SK-N-SH (cell line): Measurements from ENCODE around the gene CALN1. TPM values are rescaled to one million over a fixed set of nuclear protein-coding genes. Genes with fewer than 3 reads are reported as not detected.

Source experiments
- CTCF ChIA-PET: fragments of 300-600, 350-600 bp; formaldehyde crosslinking; extraction: SDS; loops from one replicate; lab custom pipeline; 2021; lab: Yijun Ruan, JAX
- POLR2A ChIA-PET: fragments of 350-600 bp; sonication (Branson Sonifier 250); formaldehyde crosslinking; extraction: SDS; loops from one replicate; lab custom pipeline; 2020; ENCODE audit warnings: antibody characterized with exemption, inconsistent platforms; lab: Yijun Ruan, JAX
- DNase-seq: peaks from one replicate; pipeline ENCODE4 v3.0.0; 2012
- H2AFZ ChIP-seq: fragments of 200-600 bp; sonication (generic); 2 replicates; pipeline ENCODE4 v1.8.1; 2016; ENCODE audit warnings: antibody characterized with exemption, mild to moderate bottlenecking, low read depth
- H3F3A ChIP-seq: fragments of 200-600 bp; sonication (generic); replicated peaks from 2 replicates; pipeline ENCODE3; 2016; ENCODE audit warnings: antibody characterized with exemption, mild to moderate bottlenecking; ENCODE audit not compliant: insufficient read depth
- H3K27ac ChIP-seq, 2 experiments: fragments of 200-500 bp in 1 of 2; fragments of 200-600 bp in 1 of 2; sonication (Bioruptor generic) in 1 of 2; sonication (generic), shearing (Covaris generic) in 1 of 2; 2 replicates each; pipeline versions ENCODE4 v1.5.1 to v1.6.1; 2014 to 2016; ENCODE audit warnings: low read depth in 2 of 2, inconsistent platforms in 1 of 2, low read length in 1 of 2, mild to moderate bottlenecking in 1 of 2, mixed read lengths in 1 of 2
- H3K27me3 ChIP-seq: fragments of 200-600 bp; sonication (generic), shearing (Covaris generic); 2 replicates; pipeline ENCODE4 v1.6.1; 2016; ENCODE audit warnings: mixed run types; ENCODE audit not compliant: insufficient read depth
- H3K36me3 ChIP-seq, 2 experiments: fragments of 200-500 bp in 1 of 2; fragments of 200-600 bp in 1 of 2; sonication (Bioruptor generic) in 1 of 2; sonication (generic) in 1 of 2; replicated peaks in 1 of 2; 2 replicates each; pipeline versions ENCODE3 to v1.5.1; 2014 to 2016; ENCODE audit warnings: low read length in 1 of 2, mild to moderate bottlenecking in 1 of 2; ENCODE audit not compliant: insufficient read depth in 2 of 2, control insufficient read depth in 1 of 2
- H3K4me1 ChIP-seq, 2 experiments: fragments of 200-500 bp in 1 of 2; fragments of 200-600 bp in 1 of 2; sonication (Bioruptor generic) in 1 of 2; sonication (generic), shearing (Covaris generic) in 1 of 2; 2 replicates each; pipeline versions ENCODE4 v1.5.1 to v1.6.1; 2014 to 2016; ENCODE audit warnings: low read depth in 1 of 2, low read length in 1 of 2, mixed run types in 1 of 2; ENCODE audit not compliant: insufficient read depth in 2 of 2, control insufficient read depth in 1 of 2
- H3K4me2 ChIP-seq: fragments of 200-600 bp; sonication (generic), shearing (Covaris generic); 2 replicates; pipeline ENCODE4 v1.6.1; 2017; ENCODE audit warnings: mixed run types
- H3K4me3 ChIP-seq, 2 experiments: fragments of 200-500 bp in 1 of 2; fragments of 200-600 bp in 1 of 2; sonication (Bioruptor generic) in 1 of 2; sonication (generic), shearing (Covaris generic) in 1 of 2; 2 replicates each; pipeline versions ENCODE4 v1.5.1 to v1.8.1; 2014 to 2016; ENCODE audit warnings: low read depth in 2 of 2, inconsistent platforms in 1 of 2, low read length in 1 of 2, mild to moderate bottlenecking in 1 of 2, mixed read lengths in 1 of 2, moderate library complexity in 1 of 2
- H3K79me2 ChIP-seq: fragments of 200-600 bp; sonication (generic); 2 replicates; pipeline ENCODE4 v1.8.1; 2017; ENCODE audit warnings: mild to moderate bottlenecking; ENCODE audit not compliant: insufficient read depth
- H3K9ac ChIP-seq: fragments of 200-600 bp; sonication (generic); 2 replicates; pipeline ENCODE4 v1.6.1; 2017; ENCODE audit warnings: mixed run types
- H3K9me2 ChIP-seq: fragments of 200-600 bp; sonication (generic); 2 replicates; pipeline ENCODE4 v1.6.1; 2017; ENCODE audit warnings: mixed run types
- H3K9me3 ChIP-seq: fragments of 200-600 bp; sonication (generic); 2 replicates; pipeline ENCODE4 v1.6.1; 2017; ENCODE audit warnings: mixed run types, mild to moderate bottlenecking, moderate library complexity
- H4K20me1 ChIP-seq: fragments of 200-600 bp; sonication (generic); 2 replicates; pipeline ENCODE4 v1.6.1; 2017; ENCODE audit warnings: mild to moderate bottlenecking, mixed run types; ENCODE audit not compliant: insufficient read depth
- CHD2 ChIP-seq: fragments of 150-350 bp; IDR thresholded peaks from 2 replicates; pipeline ENCODE4 v1.6.1; 2018; ENCODE audit warnings: low read length; ENCODE audit not compliant: partially characterized antibody
- EP300 ChIP-seq, 2 experiments: IDR thresholded peaks; 2 replicates each; pipeline versions ENCODE4 v1.4.0 to v1.6.1; 2012; ENCODE audit warnings: borderline replicate concordance in 1 of 2, low read depth in 1 of 2, low read length in 1 of 2
- EZH2phosphoT487 ChIP-seq: fragments of 200-600 bp; sonication (generic); IDR thresholded peaks from 2 replicates; pipeline ENCODE4 v1.6.1; 2017; ENCODE audit warnings: low read depth, mixed run types, mild to moderate bottlenecking, antibody characterized with exemption, moderate library complexity, borderline replicate concordance
- FOSL2 ChIP-seq: IDR thresholded peaks from 2 replicates; pipeline ENCODE4 v1.4.0; 2012; ENCODE audit warnings: low read depth, mild to moderate bottlenecking, moderate library complexity, borderline replicate concordance
- FOXM1 ChIP-seq: IDR thresholded peaks from 2 replicates; pipeline ENCODE4 v1.4.0; 2012; ENCODE audit warnings: low read depth, mild to moderate bottlenecking
- GATA2 ChIP-seq: sonication (generic); formaldehyde crosslinking; IDR thresholded peaks from 2 replicates; pipeline ENCODE4 v1.5.0; 2020; ENCODE audit warnings: mild to moderate bottlenecking, missing genetic modification reagents
- MEF2A ChIP-seq: IDR thresholded peaks from 2 replicates; pipeline ENCODE4 v1.4.0; 2012; ENCODE audit warnings: low read depth, borderline replicate concordance
- NFIC ChIP-seq: IDR thresholded peaks from 2 replicates; pipeline ENCODE4 v1.4.0; 2012; ENCODE audit warnings: borderline replicate concordance
- RFX5 ChIP-seq: IDR thresholded peaks from 2 replicates; pipeline ENCODE4 v1.6.1; 2012; ENCODE audit warnings: mild to moderate bottlenecking, improper control_type of control experiment, low read length
- TAF1 ChIP-seq: IDR thresholded peaks from 2 replicates; pipeline ENCODE4 v1.6.1; 2012; ENCODE audit warnings: low read depth, mild to moderate bottlenecking, low read length, moderate library complexity, borderline replicate concordance
- TEAD4 ChIP-seq: IDR thresholded peaks from 2 replicates; pipeline ENCODE4 v1.4.0; 2012; ENCODE audit warnings: mild to moderate bottlenecking, borderline replicate concordance; ENCODE audit not compliant: insufficient read depth
- WGBS: methylation state at CpG from one replicate; pipeline ENCODE4 v1.1.6; 2017; ENCODE audit warnings: low lambda C conversion rate; 5-methylcytosine and 5-hydroxymethylcytosine counted together
- polyA plus RNA-seq, 3 experiments: library from polyadenylated mRNA; depleted of rRNA; stranded (reverse); fragments of >200 nt; gene quantifications; 2 replicates each; pipeline ENCODE4 v1.2.3, GENCODE V29; 2012
- TF ChIP-seq, protein P1 (sequence below): fragments of 200-600 bp; sonication (generic); IDR thresholded peaks from 2 replicates; pipeline ENCODE4 v1.6.1; 2017; ENCODE audit warnings: antibody characterized with exemption, mild to moderate bottlenecking, moderate library complexity
- TF ChIP-seq, protein P2 (sequence below): IDR thresholded peaks from 2 replicates; pipeline ENCODE4 v1.4.0; 2012; ENCODE audit warnings: low read depth
- TF ChIP-seq, protein P3 (sequence below): fragments of 150-350 bp; IDR thresholded peaks from 2 replicates; pipeline ENCODE4 v1.6.1; 2016; ENCODE audit warnings: mild to moderate bottlenecking, low read depth, low read length
- TF ChIP-seq, protein P4 (sequence below): fragments of 150-350 bp; IDR thresholded peaks from 2 replicates; pipeline ENCODE4 v1.6.1; 2017; ENCODE audit warnings: antibody characterized with exemption, low read length, low read depth, borderline replicate concordance

Gene CALN1
- polyA plus RNA-seq, 1 of the 3 experiments (the other 2 are of a cell fraction), result not detected

DNA sequence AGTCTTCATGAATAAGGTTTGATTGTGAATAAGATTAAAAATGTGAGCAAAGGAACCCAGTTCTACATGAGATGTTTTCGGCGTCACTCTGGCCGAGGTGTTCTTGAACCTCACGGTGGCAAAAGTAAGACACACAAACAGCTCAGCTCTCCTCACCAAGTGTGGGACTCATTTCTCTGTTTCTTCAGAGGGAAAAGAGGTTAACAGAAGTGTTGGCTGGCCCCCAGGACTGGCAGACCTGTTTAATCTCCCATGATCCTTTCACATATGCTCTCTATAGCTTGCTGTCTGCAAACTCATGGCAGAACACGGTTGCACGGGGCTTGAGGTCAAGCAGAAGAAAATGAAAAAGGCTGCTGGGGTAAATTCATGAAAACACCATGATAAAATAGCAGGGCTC lies 394.4 kb downstream of the CALN1 start (continued):
- TF ChIP-seq, protein P1, sequence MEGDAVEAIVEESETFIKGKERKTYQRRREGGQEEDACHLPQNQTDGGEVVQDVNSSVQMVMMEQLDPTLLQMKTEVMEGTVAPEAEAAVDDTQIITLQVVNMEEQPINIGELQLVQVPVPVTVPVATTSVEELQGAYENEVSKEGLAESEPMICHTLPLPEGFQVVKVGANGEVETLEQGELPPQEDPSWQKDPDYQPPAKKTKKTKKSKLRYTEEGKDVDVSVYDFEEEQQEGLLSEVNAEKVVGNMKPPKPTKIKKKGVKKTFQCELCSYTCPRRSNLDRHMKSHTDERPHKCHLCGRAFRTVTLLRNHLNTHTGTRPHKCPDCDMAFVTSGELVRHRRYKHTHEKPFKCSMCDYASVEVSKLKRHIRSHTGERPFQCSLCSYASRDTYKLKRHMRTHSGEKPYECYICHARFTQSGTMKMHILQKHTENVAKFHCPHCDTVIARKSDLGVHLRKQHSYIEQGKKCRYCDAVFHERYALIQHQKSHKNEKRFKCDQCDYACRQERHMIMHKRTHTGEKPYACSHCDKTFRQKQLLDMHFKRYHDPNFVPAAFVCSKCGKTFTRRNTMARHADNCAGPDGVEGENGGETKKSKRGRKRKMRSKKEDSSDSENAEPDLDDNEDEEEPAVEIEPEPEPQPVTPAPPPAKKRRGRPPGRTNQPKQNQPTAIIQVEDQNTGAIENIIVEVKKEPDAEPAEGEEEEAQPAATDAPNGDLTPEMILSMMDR, result no peak
- TF ChIP-seq, protein P2, sequence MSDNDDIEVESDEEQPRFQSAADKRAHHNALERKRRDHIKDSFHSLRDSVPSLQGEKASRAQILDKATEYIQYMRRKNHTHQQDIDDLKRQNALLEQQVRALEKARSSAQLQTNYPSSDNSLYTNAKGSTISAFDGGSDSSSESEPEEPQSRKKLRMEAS, result no peak
- TF ChIP-seq CHD2 (no peak), GATA2 (no peak), TEAD4 (no peak), EP300 (IDR thresholded peaks at IDR 0.05; ENCODE audit: borderline replicate concordance in 1 of 2, low read depth in 1 of 2, low read length in 1 of 2) (no peak)
- TF ChIP-seq, protein P3, sequence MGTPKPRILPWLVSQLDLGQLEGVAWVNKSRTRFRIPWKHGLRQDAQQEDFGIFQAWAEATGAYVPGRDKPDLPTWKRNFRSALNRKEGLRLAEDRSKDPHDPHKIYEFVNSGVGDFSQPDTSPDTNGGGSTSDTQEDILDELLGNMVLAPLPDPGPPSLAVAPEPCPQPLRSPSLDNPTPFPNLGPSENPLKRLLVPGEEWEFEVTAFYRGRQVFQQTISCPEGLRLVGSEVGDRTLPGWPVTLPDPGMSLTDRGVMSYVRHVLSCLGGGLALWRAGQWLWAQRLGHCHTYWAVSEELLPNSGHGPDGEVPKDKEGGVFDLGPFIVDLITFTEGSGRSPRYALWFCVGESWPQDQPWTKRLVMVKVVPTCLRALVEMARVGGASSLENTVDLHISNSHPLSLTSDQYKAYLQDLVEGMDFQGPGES, result no peak

DNA sequence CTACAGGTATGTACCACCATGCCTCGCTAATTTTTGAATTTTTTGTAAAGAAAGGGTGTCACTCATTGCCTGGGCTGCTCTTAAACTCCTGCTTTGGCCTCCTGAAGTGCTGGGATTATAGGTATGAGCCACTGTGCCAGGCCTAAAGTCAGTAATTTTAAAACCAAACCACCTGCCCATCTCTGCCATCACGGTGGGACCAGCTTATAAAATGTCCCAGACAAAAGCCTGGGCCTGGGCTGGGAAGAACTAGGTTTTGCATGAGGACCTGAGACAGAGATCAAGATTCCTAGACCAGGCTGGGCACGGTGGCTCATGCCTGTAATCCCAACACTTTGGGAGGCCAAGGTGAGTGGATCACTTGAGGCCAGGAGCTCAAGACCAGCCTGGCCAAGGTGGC lies 395.6 kb downstream of the CALN1 start:
- Histone ChIP-seq H3K4me1 (no peaks in the 10 kb centered on the region), H3K9me2 (no peaks in the 10 kb centered on the region), H3K27ac (no peak overlapping the region), H3K36me3 (no peaks in the 10 kb centered on the region), H3K9ac (no peak overlapping the region), H3K4me2 (no peak overlapping the region), H3F3A (no peaks in the 10 kb centered on the region), H4K20me1 (no peaks in the 10 kb centered on the region), H3K79me2 (no peaks in the 10 kb centered on the region), H3K27me3 (no peaks in the 10 kb centered on the region), H2AFZ (no peak overlapping the region)
- ChIA-PET CTCF (no interaction called here), POLR2A (interaction anchor here (0.6 kb wide), 1 partner anchor 627 kb away, joined by 5 read pairs; no protein-coding TSS in a partner anchor)
- 0% methylated on average over 3 of the region's 3 CpGs for WGBS
- TF ChIP-seq, protein P2, result no peak
- no peak for TF ChIP-seq EP300 (IDR thresholded peaks at IDR 0.05; ENCODE audit: borderline replicate concordance in 1 of 2, low read depth in 1 of 2, low read length in 1 of 2)
- no peak for TF ChIP-seq CHD2
- TF ChIP-seq EZH2phosphoT487, result no peak
- TF ChIP-seq FOXM1, result no peak
- TF ChIP-seq, protein P4, sequence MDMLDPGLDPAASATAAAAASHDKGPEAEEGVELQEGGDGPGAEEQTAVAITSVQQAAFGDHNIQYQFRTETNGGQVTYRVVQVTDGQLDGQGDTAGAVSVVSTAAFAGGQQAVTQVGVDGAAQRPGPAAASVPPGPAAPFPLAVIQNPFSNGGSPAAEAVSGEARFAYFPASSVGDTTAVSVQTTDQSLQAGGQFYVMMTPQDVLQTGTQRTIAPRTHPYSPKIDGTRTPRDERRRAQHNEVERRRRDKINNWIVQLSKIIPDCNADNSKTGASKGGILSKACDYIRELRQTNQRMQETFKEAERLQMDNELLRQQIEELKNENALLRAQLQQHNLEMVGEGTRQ, result no peak
- TF ChIP-seq MEF2A, result no peak
- TF ChIP-seq TAF1, result no peak
- TF ChIP-seq NFIC, result no peak
- no peak for TF ChIP-seq GATA2
- TF ChIP-seq FOSL2, result no peak
- no peak for TF ChIP-seq RFX5
- TF ChIP-seq TEAD4, result no peak
- TF ChIP-seq, all 33 proteins: peak for 0
- no peaks in the 10 kb centered on the region for H3K9me3 ChIP-seq
- no peak overlapping the region for H3K4me3 ChIP-seq
- DNase-seq, result no peak
